Skeletal muscle satellite cell (primary cell): Measurements from ENCODE around the gene UBE2L3.
"Not testable (repeated sequence)": the region's sequence is repeated elsewhere in the genome, so short reads cannot be mapped to it uniquely, and the experiment has no call there.

Source experiments
- H3K27me3 ChIP-seq: 2 replicates; pipeline ENCODE4 v1.7.0; 2013; ENCODE audit warnings: low read length; ENCODE audit not compliant: control insufficient read depth, insufficient read depth
- H3K36me3 ChIP-seq: 2 replicates; pipeline ENCODE4 v1.7.0; 2013; ENCODE audit warnings: mild to moderate bottlenecking, control low read depth, low read length; ENCODE audit not compliant: insufficient read depth
- H3K4me1 ChIP-seq: 2 replicates; pipeline ENCODE4 v1.7.0; 2013; ENCODE audit warnings: low read length; ENCODE audit not compliant: control insufficient read depth, insufficient read depth
- H3K4me2 ChIP-seq: 2 replicates; pipeline ENCODE4 v1.7.0; 2013; ENCODE audit warnings: mild to moderate bottlenecking, low read length
- H3K4me3 ChIP-seq: 2 replicates; pipeline ENCODE4 v1.7.0; 2013; ENCODE audit warnings: low read length
- H3K9ac ChIP-seq: 2 replicates; pipeline ENCODE4 v1.7.0; 2013; ENCODE audit warnings: mild to moderate bottlenecking, low read depth, low read length, moderate library complexity
- H3K9me3 ChIP-seq: replicated peaks from 2 replicates; pipeline ENCODE4 v1.7.0; 2013; ENCODE audit warnings: mild to moderate bottlenecking, control low read depth, low read length

UBE2L3 gene

DNA sequence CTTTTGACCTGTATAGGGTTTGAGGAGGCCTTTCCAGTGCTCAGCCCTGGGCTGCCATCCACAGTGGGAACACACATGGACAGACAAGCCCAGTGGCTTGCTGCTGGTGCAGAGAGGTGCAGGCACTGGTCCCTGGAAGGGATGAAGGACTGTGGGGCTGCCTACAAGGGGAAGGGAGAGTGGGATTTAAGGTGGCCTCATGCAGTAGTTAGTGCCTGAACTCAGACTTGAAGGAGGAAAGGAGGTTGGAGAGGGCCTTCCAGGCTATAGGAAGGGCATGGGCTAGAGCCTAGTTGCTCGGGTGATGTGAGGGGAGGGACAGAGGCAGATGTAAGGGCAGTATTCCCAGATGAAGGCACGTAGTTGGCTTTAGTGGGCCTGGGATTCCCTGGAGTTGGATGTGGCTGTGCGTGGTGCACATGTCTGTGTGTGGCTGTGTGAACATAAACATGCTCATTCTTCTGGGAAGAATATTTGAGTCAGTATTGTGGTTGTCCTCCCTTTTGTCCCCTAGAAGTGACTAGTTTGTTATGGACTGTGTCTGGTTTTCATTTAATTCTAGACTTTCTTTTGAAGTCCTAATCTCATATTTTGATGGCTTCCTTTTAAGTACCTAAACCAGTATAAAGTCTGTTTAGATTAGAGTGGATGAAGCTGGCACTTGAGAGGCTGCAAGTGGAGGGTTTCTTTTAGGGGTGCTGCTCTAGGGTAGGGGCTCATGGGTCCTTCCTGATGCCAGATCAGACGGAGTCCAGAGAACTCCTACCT lies 43.9 kb downstream of the UBE2L3 start:
- Histone ChIP-seq H3K4me3 (no peak overlapping the region), H3K27me3 (no peaks in the 10 kb centered on the region), H3K4me1 (no peaks in the 10 kb centered on the region), H3K36me3 (peaks cover 51% of the 10 kb centered on the region), H3K9me3 (no peaks in the 10 kb centered on the region), H3K9ac (no peak overlapping the region), H3K4me2 (no peak overlapping the region)

DNA sequence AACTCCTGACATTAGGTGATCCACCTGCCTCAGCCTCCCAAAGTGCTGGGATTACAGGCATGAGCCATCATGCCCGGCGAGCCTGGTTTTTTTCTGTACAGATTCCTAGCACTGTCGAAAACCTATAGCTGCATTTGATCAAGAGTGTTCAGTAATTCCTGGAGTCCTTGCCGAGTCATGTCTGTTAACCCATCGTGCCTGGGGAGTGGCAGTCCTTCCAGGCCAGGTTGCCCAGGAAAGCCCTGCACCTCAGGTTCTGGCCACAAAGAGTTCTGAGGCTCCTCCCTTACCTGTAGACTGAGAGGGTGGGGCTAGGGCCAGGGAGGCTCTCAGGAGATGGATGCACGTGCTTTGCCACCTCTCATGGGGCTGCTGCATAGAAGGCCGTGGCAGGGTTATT lies 45.3 kb downstream of the UBE2L3 start:
- Histone ChIP-seq H3K4me1 (no peaks in the 10 kb centered on the region), H3K9me3 (no peaks in the 10 kb centered on the region), H3K4me2 (no peak overlapping the region), H3K4me3 (no peak overlapping the region), H3K27me3 (no peaks in the 10 kb centered on the region), H3K36me3 (peaks cover 42% of the 10 kb centered on the region), H3K9ac (no peak overlapping the region)

DNA sequence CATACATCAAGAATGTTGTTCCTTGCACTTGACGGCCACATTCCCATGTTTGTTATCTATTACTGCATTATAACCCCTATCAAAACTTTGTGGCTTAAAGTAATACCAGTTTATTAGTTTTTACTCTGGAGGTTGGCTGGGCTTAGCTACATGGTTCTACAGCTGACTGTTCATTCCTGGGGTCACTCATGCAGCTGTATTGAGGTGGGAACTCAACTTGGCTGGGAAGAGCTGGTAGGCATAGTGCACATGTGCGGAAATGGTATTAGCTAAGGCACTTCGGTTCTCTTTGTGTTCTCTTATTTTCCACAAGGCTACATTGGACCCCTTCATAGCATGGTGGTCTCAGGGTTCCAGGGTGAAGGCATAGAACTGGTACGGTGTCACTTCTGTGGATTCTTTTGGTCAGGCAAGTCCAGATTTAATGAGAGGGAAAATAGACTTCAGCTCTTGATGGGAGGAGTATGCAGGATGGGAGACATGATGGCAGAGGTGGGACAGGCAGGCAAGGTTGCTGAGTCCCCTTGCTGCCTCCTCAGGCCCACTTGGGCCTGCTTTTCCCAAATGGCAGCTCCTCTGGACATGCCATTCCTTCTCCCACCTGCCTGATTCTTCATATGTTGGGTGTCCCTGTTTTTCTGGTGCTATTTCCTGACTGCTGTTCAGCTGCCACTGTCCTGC lies 46.2 kb downstream of the UBE2L3 start:
- Histone ChIP-seq H3K9ac (no peak overlapping the region), H3K27me3 (no peaks in the 10 kb centered on the region), H3K4me3 (no peak overlapping the region), H3K4me2 (no peak overlapping the region), H3K4me1 (no peaks in the 10 kb centered on the region), H3K9me3 (no peaks in the 10 kb centered on the region), H3K36me3 (peaks cover 43% of the 10 kb centered on the region)

DNA sequence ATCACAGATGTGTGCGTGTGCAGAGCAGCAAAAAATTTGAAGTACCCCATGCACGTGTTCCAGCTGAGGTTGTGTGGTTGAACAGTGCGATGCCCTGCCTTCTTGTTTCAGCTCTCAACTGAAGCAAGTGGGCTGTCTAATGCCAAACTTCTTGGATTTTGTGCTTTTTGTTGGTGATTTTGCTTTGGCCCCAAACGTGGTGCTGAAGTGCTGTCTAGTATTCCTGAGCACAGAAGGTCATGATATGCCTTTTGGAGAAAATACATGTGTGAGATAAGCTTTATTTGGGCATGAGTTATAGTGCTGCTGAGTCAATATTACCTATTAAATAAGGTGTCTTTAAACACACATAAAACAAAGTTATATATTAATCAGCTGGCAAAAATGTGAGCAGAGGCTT lies 48.2 kb downstream of the UBE2L3 start:
- Histone ChIP-seq H3K9me3 (no peaks in the 10 kb centered on the region), H3K4me1 (no peaks in the 10 kb centered on the region), H3K36me3 (peaks cover 36% of the 10 kb centered on the region), H3K27me3 (no peaks in the 10 kb centered on the region), H3K9ac (no peak overlapping the region), H3K4me3 (no peak overlapping the region), H3K4me2 (no peak overlapping the region)

DNA sequence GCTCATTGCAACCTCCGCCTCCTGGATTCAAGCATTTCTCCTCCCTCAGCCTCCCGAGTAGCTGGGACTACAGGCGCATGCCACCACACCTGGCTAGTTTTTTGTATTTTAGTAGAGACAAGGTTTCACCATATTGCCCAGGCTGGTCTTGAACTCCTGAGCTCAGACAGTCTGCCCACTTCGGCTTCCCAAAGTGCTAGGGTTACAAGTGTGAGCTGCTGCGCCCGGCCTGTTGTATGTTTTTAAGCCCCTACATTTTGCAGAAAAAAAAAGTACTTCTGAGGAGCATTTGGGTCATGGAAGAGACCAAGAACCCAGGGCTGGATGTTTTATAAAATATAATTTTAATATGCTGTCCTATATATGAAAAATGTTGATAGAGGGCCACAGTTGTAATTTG lies 49.8 kb downstream of the UBE2L3 start:
- H3K4me3 ChIP-seq, H3K9me3 ChIP-seq, H3K9ac ChIP-seq, H3K4me1 ChIP-seq, H3K27me3 ChIP-seq, H3K4me2 ChIP-seq: not testable (repeated sequence)
- peaks cover 24% of the 10 kb centered on the region for H3K36me3 ChIP-seq

DNA sequence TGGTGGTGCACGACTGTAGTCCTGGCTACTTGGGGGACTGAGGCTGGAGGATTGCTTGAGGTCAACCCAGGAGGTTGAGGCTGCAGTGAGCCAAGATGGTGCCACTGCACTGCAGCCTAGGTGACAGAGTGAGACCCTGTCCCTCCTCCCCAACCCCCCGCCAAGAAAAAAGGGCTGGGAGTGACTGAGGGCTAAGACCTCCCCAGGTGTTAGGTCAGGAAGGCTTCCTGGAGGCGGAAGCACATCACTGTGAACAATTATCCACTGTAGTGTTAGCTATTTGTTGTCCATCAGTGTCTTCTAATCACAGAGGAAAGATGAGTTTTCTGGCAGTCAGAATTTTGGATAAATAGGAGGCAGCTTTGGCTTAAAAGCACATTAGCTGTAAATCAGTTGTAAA lies 53.5 kb downstream of the UBE2L3 start:
- Histone ChIP-seq H3K36me3 (peaks cover 18% of the 10 kb centered on the region), H3K4me1 (peaks cover 7% of the 10 kb centered on the region), H3K4me2 (no peak overlapping the region), H3K9ac (no peak overlapping the region), H3K4me3 (no peak overlapping the region), H3K27me3 (no peaks in the 10 kb centered on the region), H3K9me3 (no peaks in the 10 kb centered on the region)

DNA sequence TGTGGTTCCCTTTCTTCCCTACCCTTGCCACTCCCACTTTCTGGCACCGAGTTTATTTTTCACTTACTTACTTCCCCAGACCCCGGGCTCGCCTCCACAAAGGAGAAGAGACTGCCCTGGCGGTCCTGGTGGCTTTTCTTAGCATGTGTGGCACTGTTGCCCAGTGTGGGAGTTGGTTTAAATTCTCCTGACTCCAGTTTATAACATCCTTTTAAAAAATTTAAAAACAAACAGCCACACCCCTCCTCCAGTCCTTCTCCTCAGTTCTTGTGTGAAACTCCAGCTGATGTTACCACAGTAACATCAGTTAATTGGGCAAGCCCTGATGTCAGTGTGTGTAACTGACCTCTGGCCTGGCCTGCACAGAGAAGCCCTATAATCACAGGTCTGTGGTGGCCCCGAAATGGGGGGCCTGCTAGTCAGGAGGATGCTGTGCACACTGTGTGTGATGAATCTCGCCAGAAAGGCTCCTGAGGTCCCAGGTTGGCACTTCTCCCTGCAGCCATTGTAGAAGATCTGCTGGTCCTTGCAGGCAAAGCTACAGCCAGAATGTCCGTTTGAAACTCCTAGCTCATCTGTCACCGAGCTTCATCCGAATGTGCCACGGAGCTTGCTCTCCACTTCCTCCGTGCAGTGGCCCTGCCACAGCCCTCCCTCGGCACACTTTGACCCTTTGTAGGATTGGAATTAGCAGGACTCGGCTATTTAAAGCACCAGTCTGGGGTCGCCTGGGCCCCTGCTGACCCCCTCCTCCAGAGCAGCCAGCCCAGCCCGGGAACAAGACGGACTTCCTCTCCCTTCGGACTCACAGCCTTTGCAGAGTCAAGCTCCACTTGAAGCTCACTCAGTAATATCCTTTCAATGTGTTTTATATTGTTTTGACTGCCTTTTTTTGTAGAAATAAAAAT lies 54.8 kb downstream of the UBE2L3 start:
- no peak overlapping the region for H3K9ac ChIP-seq
- peaks cover 22% of the 10 kb centered on the region for H3K36me3 ChIP-seq
- no peak overlapping the region for H3K4me3 ChIP-seq
- peaks cover 7% of the 10 kb centered on the region for H3K4me1 ChIP-seq
- H3K4me2 ChIP-seq: no peak overlapping the region
- no peaks in the 10 kb centered on the region for H3K9me3 ChIP-seq
- H3K27me3 ChIP-seq: no peaks in the 10 kb centered on the region

DNA sequence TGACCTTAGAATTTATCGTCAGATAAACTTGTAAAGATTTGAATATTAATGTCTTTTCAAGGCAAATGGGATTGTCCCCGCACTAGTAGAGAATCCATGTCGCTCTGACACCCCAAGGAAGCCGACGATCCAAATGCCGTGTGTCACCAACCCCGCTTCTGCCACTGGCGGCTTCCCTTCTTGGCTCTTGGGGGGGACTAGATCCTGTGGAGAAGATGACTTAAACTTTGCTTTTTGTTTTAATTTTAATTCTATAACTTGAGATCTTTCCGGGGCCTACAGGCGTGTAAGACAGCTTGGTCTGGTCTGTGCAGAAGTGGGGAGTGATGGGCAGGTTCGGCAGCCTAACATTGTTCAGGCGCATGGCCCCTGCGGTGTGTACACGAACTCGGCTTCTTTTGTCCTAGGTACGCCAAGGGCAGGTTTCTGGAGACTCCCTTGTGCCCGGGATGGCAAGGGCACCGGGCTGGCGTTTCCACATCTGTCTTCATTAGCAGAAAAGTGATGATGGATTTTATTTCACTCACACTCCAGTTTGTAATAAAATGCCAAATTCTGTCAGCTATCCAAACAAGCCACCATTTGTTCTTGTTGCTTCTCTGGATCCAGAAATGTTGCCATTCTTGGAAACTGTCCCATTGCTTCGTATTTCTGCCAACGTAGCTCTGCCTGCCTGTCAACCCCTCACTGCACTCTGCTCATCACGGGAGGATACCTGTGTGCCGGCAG lies 55.6 kb downstream of the UBE2L3 start:
- no peaks in the 10 kb centered on the region for H3K27me3 ChIP-seq
- H3K4me3 ChIP-seq: no peak overlapping the region
- no peak overlapping the region for H3K4me2 ChIP-seq
- peaks cover 7% of the 10 kb centered on the region for H3K4me1 ChIP-seq
- no peak overlapping the region for H3K9ac ChIP-seq
- H3K9me3 ChIP-seq: no peaks in the 10 kb centered on the region
- peaks cover 22% of the 10 kb centered on the region for H3K36me3 ChIP-seq

DNA sequence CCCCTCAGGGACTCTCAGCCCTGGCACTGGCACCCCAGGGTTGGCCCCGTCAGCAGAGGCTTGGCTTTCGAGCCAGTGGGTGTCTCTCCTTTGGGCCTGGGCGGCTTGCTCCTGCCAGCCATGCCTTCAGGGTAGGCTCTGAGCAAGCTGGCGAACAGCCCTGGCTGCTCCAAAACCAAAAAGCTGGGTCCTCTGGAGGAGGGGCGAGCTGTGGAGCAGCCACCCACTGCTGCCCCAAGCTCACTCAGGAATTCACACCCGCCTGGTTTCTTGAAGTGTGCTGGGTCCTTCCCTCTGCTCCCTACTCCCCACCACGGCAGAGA lies 56.1 kb downstream of the UBE2L3 start:
- H3K36me3 ChIP-seq: peaks cover 22% of the 10 kb centered on the region
- H3K4me2 ChIP-seq: no peak overlapping the region
- H3K9ac ChIP-seq: no peak overlapping the region
- no peak overlapping the region for H3K4me3 ChIP-seq
- H3K9me3 ChIP-seq: no peaks in the 10 kb centered on the region
- no peaks in the 10 kb centered on the region for H3K27me3 ChIP-seq
- peaks cover 7% of the 10 kb centered on the region for H3K4me1 ChIP-seq

DNA sequence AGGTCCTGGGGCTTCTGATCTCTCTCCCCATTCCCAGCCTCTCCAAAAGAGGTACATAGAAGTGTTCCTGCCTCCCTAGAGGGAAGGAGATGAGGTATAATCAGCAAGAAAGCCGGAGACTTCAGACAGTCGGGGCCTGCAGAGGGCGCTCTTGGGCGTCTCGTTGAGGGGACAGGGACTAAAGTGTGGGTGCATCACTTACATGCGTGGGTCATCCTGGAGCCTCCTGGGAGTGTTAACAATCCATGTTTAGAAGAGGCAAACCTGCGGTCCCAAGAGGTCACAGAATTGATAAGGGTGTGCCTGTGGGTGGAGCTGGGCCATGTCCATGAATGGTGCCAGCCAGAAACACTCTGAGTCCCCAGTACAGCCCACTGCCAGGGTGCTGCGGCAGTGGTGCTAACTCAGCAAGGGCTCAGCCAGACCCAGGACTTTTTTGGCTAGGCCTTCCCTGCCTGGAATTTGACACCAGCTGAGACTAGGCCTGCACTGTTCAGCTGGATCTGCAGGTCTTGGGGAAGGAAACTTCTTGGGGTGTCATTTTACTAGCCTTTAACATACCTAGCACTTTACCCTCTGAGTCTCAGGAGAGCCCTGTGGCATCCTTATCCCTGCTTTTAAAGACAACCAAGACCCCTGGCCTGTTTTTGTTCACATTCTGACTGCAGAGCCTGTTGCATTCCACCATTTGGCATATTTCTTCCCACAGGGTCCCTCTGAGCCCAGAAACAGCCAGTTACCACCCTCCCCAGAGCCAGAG lies 56.8 kb downstream of the UBE2L3 start:
- Histone ChIP-seq H3K27me3 (no peaks in the 10 kb centered on the region), H3K36me3 (peaks cover 18% of the 10 kb centered on the region), H3K4me3 (no peak overlapping the region), H3K4me1 (peaks cover 11% of the 10 kb centered on the region), H3K9me3 (no peaks in the 10 kb centered on the region), H3K9ac (no peak overlapping the region), H3K4me2 (no peak overlapping the region)
